ENCODE data around the gene OR10G3.

The OR10G3 gene

GRCh38 chr14:21534576-21534975, 45.3 kb downstream of the OR10G3 start:
- no peak for DNase-seq

DNA sequence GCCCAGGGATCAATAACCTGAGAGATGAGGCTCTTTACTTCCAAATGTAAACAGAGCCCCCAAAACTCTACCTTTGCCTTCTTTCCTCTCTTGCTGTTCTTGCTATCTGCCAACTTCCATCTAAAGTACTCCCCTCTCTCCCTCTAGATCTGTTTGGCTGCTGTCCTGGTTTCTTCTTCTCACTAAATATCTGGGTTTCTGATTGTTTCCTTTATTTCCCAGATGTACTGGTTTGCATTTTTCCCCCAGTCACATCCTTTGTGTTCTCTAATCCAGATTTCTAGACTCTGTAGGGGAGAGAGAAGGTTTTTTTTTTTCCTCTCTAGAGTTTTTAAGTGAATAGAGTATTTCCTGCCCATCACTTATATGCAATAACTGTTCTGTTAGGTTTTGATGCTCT, 46.6 kb downstream of the OR10G3 start:
- DNase-seq: no peak

GRCh38 chr14:21529515-21529914, 50.4 kb downstream of the OR10G3 start:
- DNase-seq: no peak

DNA sequence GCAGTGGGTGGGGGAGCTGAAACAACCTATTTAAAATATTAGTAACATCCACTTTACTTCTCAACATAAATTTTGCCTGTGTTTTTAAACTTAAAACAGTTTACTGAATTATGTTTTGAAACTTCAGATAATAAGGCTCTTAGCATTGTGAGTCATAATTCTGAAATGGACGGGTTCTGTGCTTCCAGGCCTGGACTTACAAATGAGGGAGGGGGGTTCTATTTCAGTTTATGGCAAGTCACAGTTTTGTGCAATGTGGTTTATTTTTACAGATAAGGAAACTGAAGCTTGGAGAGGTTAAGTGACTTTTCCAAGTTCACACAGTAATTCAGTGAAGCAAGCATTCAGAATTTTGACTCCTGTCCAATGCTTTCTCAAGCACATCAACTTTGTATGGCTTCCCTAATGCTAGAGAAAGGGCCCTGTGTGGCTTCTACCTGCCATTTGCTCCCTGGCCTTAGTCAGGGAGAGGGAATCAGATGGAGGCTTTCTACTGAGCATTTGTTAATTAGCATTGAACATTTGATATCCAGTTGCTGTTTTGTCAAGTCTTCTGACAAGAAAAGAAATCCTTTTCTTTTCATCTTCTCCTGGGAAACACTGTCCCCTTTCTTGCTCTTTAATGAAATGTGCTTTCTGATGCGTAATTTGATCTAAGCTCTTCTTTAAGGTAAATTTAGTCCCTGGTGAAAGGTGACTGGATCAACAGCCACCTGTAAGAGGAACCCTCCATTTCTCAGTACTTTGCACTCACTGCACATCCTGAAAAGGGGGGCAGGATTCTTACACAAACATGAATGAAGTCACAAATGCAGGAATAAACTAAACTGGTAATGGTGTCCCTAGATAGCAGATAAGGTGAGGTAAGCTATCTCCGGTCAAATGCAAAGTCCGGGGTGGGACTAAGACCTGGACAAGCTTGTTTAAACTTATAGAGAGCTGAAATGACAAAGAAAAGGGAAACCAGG, 51.2 kb downstream of the OR10G3 start:
- DNase-seq: no peak

GRCh38 chr14:21527318-21527679, 52.6 kb downstream of the OR10G3 start:
- no peak for DNase-seq

- no peak for DNase-seq
Observed at GRCh38 chr14:21526672-21527317, 53.1 kb downstream of the OR10G3 start.

- peak; percentile 71 for DNase-seq
Observed at GRCh38 chr14:21525962-21526671, 53.8 kb downstream of the OR10G3 start, which contains the start of gene SALL2. TSS of gene SALL2 (minus strand) at chr14:21526346. CDS start at chr14:21526127, 219 bp downstream.

GRCh38 chr14:21525571-21525961, 54.3 kb downstream of the OR10G3 start:
- no peak for DNase-seq

- no peak for DNase-seq
Observed at GRCh38 chr14:21524575-21525490, 55.0 kb downstream of the OR10G3 start.

DNA sequence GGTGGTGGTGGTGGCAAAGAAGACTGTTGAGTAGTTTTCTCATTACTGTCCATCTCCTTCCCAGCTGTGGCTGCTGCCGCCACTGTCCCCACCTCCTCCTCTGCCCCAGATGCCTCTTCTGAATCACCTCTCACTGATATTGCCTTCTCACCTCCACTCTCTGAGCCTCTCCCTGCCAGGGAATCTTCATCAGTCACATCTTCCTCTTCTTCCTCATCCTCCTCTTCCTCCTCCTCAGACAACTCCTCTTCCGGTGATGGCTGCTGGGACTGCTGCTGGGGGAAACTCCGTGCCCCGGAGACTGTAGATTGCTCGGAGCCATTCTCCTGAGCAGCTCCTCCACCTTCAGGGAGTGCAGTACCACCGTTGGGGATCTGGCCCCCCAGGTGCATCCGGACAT, 56.7 kb downstream of the OR10G3 start:
- DNase-seq: no peak

- no peak for DNase-seq
Observed at GRCh38 chr14:21521501-21521900, 58.4 kb downstream of the OR10G3 start.

DNA sequence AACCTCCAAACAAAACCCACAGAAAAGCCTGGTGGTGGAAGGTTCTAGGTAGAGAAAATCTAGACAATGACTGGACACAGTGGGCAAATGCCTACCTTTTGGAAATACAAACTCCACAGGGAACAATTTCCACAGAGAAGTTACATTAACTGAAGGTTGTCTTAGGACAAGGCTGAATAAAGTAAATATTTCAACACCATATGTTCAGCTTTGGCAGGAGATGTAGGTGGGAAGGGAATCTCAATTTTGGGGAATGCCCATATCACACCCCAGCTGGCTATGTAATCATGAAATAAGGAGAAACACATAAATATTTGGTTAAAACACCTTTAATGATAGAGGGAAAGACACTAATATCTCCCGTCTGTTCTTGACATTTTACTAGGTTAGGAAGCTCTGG, 59.1 kb downstream of the OR10G3 start:
- DNase-seq: no peak

DNA sequence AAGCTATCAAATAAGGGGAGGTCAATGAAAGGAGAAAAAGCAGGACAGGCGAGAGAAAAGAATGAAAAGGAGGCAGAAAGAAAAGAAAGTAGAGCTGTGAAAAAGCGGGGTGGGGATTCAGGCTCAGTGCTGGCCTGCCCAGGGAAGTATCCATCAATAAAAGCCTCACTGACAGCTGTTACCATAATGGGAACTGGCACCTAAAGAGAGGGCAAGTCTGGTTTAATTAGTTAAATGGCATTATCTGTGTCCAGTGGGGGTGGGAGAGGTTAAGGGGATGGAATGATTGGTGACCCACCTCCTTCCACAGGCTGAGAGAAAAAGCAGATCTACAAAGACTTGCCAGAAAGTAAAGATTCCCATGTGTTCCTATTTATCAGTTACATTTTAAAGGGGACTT, 61.2 kb downstream of the OR10G3 start:
- DNase-seq: no peak

All from kidney glomerular epithelial cell (primary cell).